HEK293 (cell line): ENCODE measurements around the gene ARHGEF40.

Experiments used
- BCL11B ChIP-seq: fragments of 450-650 bp; formaldehyde crosslinking; IDR thresholded peaks from 2 replicates; pipeline ENCODE4 v1.5.1; 2016; ENCODE audit warnings: low read depth, missing biosample characterization, missing genetic modification characterization
- GLIS1 ChIP-seq: fragments of 450-650 bp; formaldehyde crosslinking; IDR thresholded peaks from 2 replicates; pipeline ENCODE4 v1.5.1; 2016; ENCODE audit warnings: missing biosample characterization, missing genetic modification characterization
- HOXD13 ChIP-seq: sonication (generic); formaldehyde crosslinking; IDR thresholded peaks from 2 replicates; pipeline ENCODE4 v1.8.0; 2022; ENCODE audit warnings: missing genetic modification reagents, borderline replicate concordance
- KLF1 ChIP-seq: fragments of 450-650 bp; formaldehyde crosslinking; IDR thresholded peaks from 2 replicates; pipeline ENCODE4 v1.5.1; 2016; ENCODE audit warnings: missing biosample characterization, missing genetic modification characterization
- MEIS1 ChIP-seq: sonication (generic); formaldehyde crosslinking; IDR thresholded peaks from 2 replicates; pipeline ENCODE4 v1.8.1; 2022; ENCODE audit warnings: missing genetic modification reagents, mild to moderate bottlenecking, borderline replicate concordance
- TRIM28 ChIP-seq: IDR thresholded peaks from 2 replicates; pipeline ENCODE4 v1.6.1; 2011; ENCODE audit warnings: low read length, control low read depth, borderline replicate concordance
- WT1 ChIP-seq: fragments of 450-650 bp; formaldehyde crosslinking; IDR thresholded peaks from 2 replicates; pipeline ENCODE4 v1.5.1; 2016; ENCODE audit warnings: missing biosample characterization, missing genetic modification characterization
- ZBTB20 ChIP-seq: fragments of 450-650 bp; formaldehyde crosslinking; IDR thresholded peaks from 2 replicates; pipeline ENCODE4 v1.5.1; 2016; ENCODE audit warnings: missing biosample characterization, missing genetic modification characterization
- ZBTB7A ChIP-seq: fragments of 450-650 bp; formaldehyde crosslinking; IDR thresholded peaks from 2 replicates; pipeline ENCODE4 v1.5.1; 2016; ENCODE audit warnings: low read depth, missing biosample characterization, missing genetic modification characterization
- ZBTB8A ChIP-seq: fragments of 450-650 bp; formaldehyde crosslinking; IDR thresholded peaks from 2 replicates; pipeline ENCODE4 v1.5.1; 2016; ENCODE audit warnings: missing biosample characterization, missing genetic modification characterization
- ZFHX2 ChIP-seq: fragments of 450-650 bp; formaldehyde crosslinking; conservative IDR thresholded peaks from 2 replicates; pipeline ENCODE4 v1.5.1; 2016; ENCODE audit warnings: missing biosample characterization, missing genetic modification characterization
- ZNF214 ChIP-seq: fragments of 450-650 bp; formaldehyde crosslinking; IDR thresholded peaks from 2 replicates; pipeline ENCODE4 v1.5.1; 2017; ENCODE audit warnings: missing biosample characterization, mild to moderate bottlenecking, missing genetic modification characterization, borderline replicate concordance
- ZNF350 ChIP-seq: fragments of 450-650 bp; formaldehyde crosslinking; IDR thresholded peaks from 2 replicates; pipeline ENCODE4 v1.5.0; 2017; ENCODE audit warnings: missing biosample characterization, mild to moderate bottlenecking, missing genetic modification characterization
- ZNF354C ChIP-seq: fragments of 450-650 bp; formaldehyde crosslinking; IDR thresholded peaks from 2 replicates; pipeline ENCODE4 v1.5.1; 2016; ENCODE audit warnings: missing biosample characterization, missing genetic modification characterization, low read depth, borderline replicate concordance
- ZNF37A ChIP-seq: fragments of 450-650 bp; IDR thresholded peaks from 2 replicates; pipeline ENCODE4 v1.5.1; 2018; ENCODE audit warnings: missing biosample characterization, missing genetic modification characterization
- ZNF423 ChIP-seq: fragments of 450-650 bp; formaldehyde crosslinking; IDR thresholded peaks from 2 replicates; pipeline ENCODE4 v1.5.1; 2016; ENCODE audit warnings: missing biosample characterization, missing genetic modification characterization
- ZNF510 ChIP-seq: fragments of 450-650 bp; formaldehyde crosslinking; IDR thresholded peaks from 2 replicates; pipeline ENCODE4 v1.5.1; 2018; ENCODE audit warnings: mild to moderate bottlenecking, missing genetic modification characterization, missing biosample characterization; ENCODE audit not compliant: insufficient replicate concordance
- ZNF514 ChIP-seq: fragments of 450-650 bp; formaldehyde crosslinking; IDR thresholded peaks from 2 replicates; pipeline ENCODE4 v1.5.1; 2016; ENCODE audit warnings: missing biosample characterization, missing genetic modification characterization
- ZNF521 ChIP-seq: fragments of 450-650 bp; formaldehyde crosslinking; IDR thresholded peaks from 2 replicates; pipeline ENCODE4 v1.5.1; 2017; ENCODE audit warnings: missing biosample characterization, mild to moderate bottlenecking, missing genetic modification characterization
- ZNF530 ChIP-seq: fragments of 450-650 bp; formaldehyde crosslinking; IDR thresholded peaks from 2 replicates; pipeline ENCODE4 v1.5.1; 2016; ENCODE audit warnings: low read depth, missing biosample characterization, missing genetic modification characterization
- ZNF585B ChIP-seq: fragments of 450-650 bp; formaldehyde crosslinking; IDR thresholded peaks from 2 replicates; pipeline ENCODE4 v1.5.1; 2016; ENCODE audit warnings: missing biosample characterization, missing genetic modification characterization
- ZNF621 ChIP-seq: fragments of 450-650 bp; formaldehyde crosslinking; IDR thresholded peaks from 2 replicates; pipeline ENCODE4 v1.5.1; 2017; ENCODE audit warnings: missing biosample characterization, missing genetic modification characterization
- ZNF624 ChIP-seq: fragments of 450-650 bp; formaldehyde crosslinking; IDR thresholded peaks from 2 replicates; pipeline ENCODE4 v1.5.1; 2017; ENCODE audit warnings: missing biosample characterization, missing genetic modification characterization
- ZNF658 ChIP-seq: fragments of 450-650 bp; formaldehyde crosslinking; IDR thresholded peaks from 2 replicates; pipeline ENCODE4; 2016; ENCODE audit warnings: missing biosample characterization, missing genetic modification characterization
- ZNF660 ChIP-seq: fragments of 450-650 bp; IDR thresholded peaks from 2 replicates; pipeline ENCODE4 v1.5.1; 2018; ENCODE audit warnings: missing biosample characterization, mild to moderate bottlenecking, missing genetic modification characterization
- ZNF677 ChIP-seq: fragments of 450-650 bp; IDR thresholded peaks from 2 replicates; pipeline ENCODE4 v1.5.0; 2018; ENCODE audit warnings: missing biosample characterization, mild to moderate bottlenecking, missing genetic modification characterization, moderate library complexity
- ZNF785 ChIP-seq: fragments of 450-650 bp; formaldehyde crosslinking; IDR thresholded peaks from 2 replicates; pipeline ENCODE4 v1.5.1; 2016; ENCODE audit warnings: missing biosample characterization, missing genetic modification characterization
- ZSCAN16 ChIP-seq: fragments of 450-650 bp; formaldehyde crosslinking; IDR thresholded peaks from 2 replicates; pipeline ENCODE4 v1.5.1; 2016; ENCODE audit warnings: missing biosample characterization, missing genetic modification characterization
- ZSCAN23 ChIP-seq: fragments of 450-650 bp; formaldehyde crosslinking; IDR thresholded peaks from 2 replicates; pipeline ENCODE4 v1.5.1; 2016; ENCODE audit warnings: missing biosample characterization, missing genetic modification characterization
- TF ChIP-seq, protein P1 (sequence below): fragments of 450-650 bp; formaldehyde crosslinking; IDR thresholded peaks from 2 replicates; pipeline ENCODE4 v1.5.1; 2016; ENCODE audit warnings: missing biosample characterization, missing genetic modification characterization
- TF ChIP-seq, protein P2 (sequence below): fragments of 450-650 bp; IDR thresholded peaks from 2 replicates; pipeline ENCODE4 v1.5.1; 2018; ENCODE audit warnings: missing biosample characterization, mild to moderate bottlenecking, missing genetic modification characterization
- TF ChIP-seq, protein P3 (sequence below): fragments of 450-650 bp; formaldehyde crosslinking; IDR thresholded peaks from 2 replicates; pipeline ENCODE4 v1.5.1; 2016; ENCODE audit warnings: missing biosample characterization, missing genetic modification characterization
- TF ChIP-seq, protein P4 (sequence below): fragments of 450-650 bp; formaldehyde crosslinking; IDR thresholded peaks from 2 replicates; pipeline ENCODE4 v1.5.1; 2016; ENCODE audit warnings: missing biosample characterization, missing genetic modification characterization
- TF ChIP-seq, protein P5 (sequence below): fragments of 450-650 bp; formaldehyde crosslinking; IDR thresholded peaks from 2 replicates; pipeline ENCODE4 v1.5.1; 2016; ENCODE audit warnings: missing biosample characterization, missing genetic modification characterization, low read depth
- TF ChIP-seq, protein P6 (sequence below): fragments of 450-650 bp; formaldehyde crosslinking; IDR thresholded peaks from 2 replicates; pipeline ENCODE4 v1.5.1; 2016; ENCODE audit warnings: missing biosample characterization, missing genetic modification characterization

Gene ARHGEF40

DNA sequence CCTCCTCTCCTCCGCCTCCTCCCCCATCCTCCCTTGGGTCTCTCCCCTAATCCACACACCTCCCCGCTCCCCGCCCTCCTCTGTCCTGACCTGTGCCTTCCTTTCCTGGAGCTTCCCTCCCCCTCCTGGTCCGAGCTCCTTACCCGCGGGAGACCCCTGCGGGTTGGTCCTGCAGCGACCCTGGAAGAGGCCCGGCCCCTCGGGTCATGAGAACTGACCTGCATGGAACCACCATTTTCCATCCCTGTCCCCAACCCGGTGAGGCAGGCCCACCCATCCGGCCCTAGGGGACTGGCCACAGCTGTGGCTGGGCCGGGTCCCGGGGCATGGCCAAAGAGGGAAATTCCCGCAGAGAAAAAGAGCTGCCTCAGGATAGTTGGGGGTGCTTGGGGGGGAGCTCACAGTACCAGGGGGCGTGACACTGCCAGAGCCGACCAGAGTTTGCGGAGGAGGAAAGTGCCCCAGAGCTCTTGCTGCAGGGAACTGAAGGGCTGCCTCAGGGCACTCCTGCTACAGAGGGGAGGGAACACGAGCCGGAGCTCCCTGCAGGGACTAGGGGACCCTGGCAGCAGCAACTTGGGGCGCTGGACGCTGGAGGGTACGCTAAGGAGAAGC lies 613 bp downstream of the ARHGEF40 start (continued):
- TF ChIP-seq, protein P1, sequence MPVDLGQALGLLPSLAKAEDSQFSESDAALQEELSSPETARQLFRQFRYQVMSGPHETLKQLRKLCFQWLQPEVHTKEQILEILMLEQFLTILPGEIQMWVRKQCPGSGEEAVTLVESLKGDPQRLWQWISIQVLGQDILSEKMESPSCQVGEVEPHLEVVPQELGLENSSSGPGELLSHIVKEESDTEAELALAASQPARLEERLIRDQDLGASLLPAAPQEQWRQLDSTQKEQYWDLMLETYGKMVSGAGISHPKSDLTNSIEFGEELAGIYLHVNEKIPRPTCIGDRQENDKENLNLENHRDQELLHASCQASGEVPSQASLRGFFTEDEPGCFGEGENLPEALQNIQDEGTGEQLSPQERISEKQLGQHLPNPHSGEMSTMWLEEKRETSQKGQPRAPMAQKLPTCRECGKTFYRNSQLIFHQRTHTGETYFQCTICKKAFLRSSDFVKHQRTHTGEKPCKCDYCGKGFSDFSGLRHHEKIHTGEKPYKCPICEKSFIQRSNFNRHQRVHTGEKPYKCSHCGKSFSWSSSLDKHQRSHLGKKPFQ (tag by site-specific recombination) = no peak
- peak; percentile 43 for TF ChIP-seq GLIS1 (tag by site-specific recombination)
- TF ChIP-seq ZNF521 (tag by site-specific recombination) = no peak
- no peak for TF ChIP-seq TRIM28
- peak; percentile 91 for TF ChIP-seq WT1
- TF ChIP-seq MEIS1 (CRISPR knock-in tag) = no peak
- no peak for TF ChIP-seq ZNF660 (tag by site-specific recombination)
- TF ChIP-seq ZFHX2 (tag by site-specific recombination) = 0 out of 2 replicates have a peak, but pooled peaks have one; percentile 6
- TF ChIP-seq ZBTB8A = no peak
- TF ChIP-seq, protein P2, sequence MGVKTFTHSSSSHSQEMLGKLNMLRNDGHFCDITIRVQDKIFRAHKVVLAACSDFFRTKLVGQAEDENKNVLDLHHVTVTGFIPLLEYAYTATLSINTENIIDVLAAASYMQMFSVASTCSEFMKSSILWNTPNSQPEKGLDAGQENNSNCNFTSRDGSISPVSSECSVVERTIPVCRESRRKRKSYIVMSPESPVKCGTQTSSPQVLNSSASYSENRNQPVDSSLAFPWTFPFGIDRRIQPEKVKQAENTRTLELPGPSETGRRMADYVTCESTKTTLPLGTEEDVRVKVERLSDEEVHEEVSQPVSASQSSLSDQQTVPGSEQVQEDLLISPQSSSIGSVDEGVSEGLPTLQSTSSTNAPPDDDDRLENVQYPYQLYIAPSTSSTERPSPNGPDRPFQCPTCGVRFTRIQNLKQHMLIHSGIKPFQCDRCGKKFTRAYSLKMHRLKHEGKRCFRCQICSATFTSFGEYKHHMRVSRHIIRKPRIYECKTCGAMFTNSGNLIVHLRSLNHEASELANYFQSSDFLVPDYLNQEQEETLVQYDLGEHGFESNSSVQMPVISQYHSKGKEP (tag by site-specific recombination) = no peak
- no peak for TF ChIP-seq ZNF510
- no peak for TF ChIP-seq ZNF350 (tag by site-specific recombination)
- no peak for TF ChIP-seq ZSCAN16 (tag by site-specific recombination)
- TF ChIP-seq, protein P3, sequence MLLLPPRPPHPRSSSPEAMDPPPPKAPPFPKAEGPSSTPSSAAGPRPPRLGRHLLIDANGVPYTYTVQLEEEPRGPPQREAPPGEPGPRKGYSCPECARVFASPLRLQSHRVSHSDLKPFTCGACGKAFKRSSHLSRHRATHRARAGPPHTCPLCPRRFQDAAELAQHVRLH = no peak
- TF ChIP-seq HOXD13 (CRISPR knock-in tag) = no peak
- peak; percentile 51 for TF ChIP-seq KLF1 (tag by site-specific recombination)
- no peak for TF ChIP-seq ZNF514 (tag by site-specific recombination)
- TF ChIP-seq, protein P4, sequence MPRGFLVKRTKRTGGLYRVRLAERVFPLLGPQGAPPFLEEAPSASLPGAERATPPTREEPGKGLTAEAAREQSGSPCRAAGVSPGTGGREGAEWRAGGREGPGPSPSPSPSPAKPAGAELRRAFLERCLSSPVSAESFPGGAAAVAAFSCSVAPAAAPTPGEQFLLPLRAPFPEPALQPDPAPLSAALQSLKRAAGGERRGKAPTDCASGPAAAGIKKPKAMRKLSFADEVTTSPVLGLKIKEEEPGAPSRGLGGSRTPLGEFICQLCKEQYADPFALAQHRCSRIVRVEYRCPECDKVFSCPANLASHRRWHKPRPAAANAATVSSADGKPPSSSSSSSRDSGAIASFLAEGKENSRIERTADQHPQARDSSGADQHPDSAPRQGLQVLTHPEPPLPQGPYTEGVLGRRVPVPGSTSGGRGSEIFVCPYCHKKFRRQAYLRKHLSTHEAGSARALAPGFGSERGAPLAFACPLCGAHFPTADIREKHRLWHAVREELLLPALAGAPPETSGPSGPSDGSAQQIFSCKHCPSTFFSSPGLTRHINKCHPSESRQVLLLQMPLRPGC (tag by site-specific recombination) = peak; percentile 31; the same call in 1 of the 2 replicates
- TF ChIP-seq ZNF624 = no peak
- TF ChIP-seq ZNF585B = no peak
- no peak for TF ChIP-seq ZNF530 (tag by site-specific recombination)
- no peak for TF ChIP-seq ZNF658 (tag by site-specific recombination)
- TF ChIP-seq ZNF37A = no peak
- TF ChIP-seq, protein P5, sequence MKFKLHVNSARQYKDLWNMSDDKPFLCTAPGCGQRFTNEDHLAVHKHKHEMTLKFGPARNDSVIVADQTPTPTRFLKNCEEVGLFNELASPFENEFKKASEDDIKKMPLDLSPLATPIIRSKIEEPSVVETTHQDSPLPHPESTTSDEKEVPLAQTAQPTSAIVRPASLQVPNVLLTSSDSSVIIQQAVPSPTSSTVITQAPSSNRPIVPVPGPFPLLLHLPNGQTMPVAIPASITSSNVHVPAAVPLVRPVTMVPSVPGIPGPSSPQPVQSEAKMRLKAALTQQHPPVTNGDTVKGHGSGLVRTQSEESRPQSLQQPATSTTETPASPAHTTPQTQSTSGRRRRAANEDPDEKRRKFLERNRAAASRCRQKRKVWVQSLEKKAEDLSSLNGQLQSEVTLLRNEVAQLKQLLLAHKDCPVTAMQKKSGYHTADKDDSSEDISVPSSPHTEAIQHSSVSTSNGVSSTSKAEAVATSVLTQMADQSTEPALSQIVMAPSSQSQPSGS (tag by site-specific recombination) = 0 out of 2 replicates have a peak, but pooled peaks have one; percentile 2
- no peak for TF ChIP-seq ZSCAN23 (tag by site-specific recombination)
- TF ChIP-seq ZNF621 = no peak
- no peak for TF ChIP-seq ZBTB20 (tag by site-specific recombination)
- TF ChIP-seq BCL11B (tag by site-specific recombination) = peak; percentile 75; the same call in 1 of the 2 replicates
- TF ChIP-seq ZBTB7A = peak; percentile 73; the same call in 1 of the 2 replicates
- no peak for TF ChIP-seq ZNF214 (tag by site-specific recombination)
- TF ChIP-seq ZNF423 = 0 out of 2 replicates have a peak, but pooled peaks have one; percentile 68
- TF ChIP-seq ZNF785 = no peak
- TF ChIP-seq, protein P6, sequence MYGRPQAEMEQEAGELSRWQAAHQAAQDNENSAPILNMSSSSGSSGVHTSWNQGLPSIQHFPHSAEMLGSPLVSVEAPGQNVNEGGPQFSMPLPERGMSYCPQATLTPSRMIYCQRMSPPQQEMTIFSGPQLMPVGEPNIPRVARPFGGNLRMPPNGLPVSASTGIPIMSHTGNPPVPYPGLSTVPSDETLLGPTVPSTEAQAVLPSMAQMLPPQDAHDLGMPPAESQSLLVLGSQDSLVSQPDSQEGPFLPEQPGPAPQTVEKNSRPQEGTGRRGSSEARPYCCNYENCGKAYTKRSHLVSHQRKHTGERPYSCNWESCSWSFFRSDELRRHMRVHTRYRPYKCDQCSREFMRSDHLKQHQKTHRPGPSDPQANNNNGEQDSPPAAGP = peak; percentile 76
- no peak for TF ChIP-seq ZNF677
- TF ChIP-seq ZNF354C (tag by site-specific recombination) = no peak
